Spleen (tissue), 7 donors: Measurements from ENCODE around the gene CLDN1.

Source experiments
- POLR2A ChIP-seq, 3 donors: fragments of 450-650 bp; IDR thresholded peaks; one replicate each; pipeline ENCODE4 v1.5.1; 2017; ENCODE audit warnings: antibody characterized with exemption in 3 of 3, mild to moderate bottlenecking in 1 of 3
- TF ChIP-seq, protein P1 (sequence below), 11 experiments: fragments of 200-600 bp in 7 of 11; fragments of 450-650 bp in 4 of 11; sonication (generic) in 4 of 11; IDR thresholded peaks in 8 of 11; conservative IDR thresholded peaks in 3 of 11; 1 replicate in 7 of 11; 2 replicates in 4 of 11; pipeline versions ENCODE4 v1.4.0 to v1.8.0; 2016 to 2021; ENCODE audit warnings: antibody characterized with exemption in 11 of 11, inconsistent platforms in 4 of 11, mild to moderate bottlenecking in 1 of 11
- donor health status: DM: no; HTN: no; CAD: no; lungs with moderate emphysema.
- donor health status: DM: no; HTN: no; CAD: no.
- donor health status: DM: no; HTN: no; CAD: no.

DNA sequence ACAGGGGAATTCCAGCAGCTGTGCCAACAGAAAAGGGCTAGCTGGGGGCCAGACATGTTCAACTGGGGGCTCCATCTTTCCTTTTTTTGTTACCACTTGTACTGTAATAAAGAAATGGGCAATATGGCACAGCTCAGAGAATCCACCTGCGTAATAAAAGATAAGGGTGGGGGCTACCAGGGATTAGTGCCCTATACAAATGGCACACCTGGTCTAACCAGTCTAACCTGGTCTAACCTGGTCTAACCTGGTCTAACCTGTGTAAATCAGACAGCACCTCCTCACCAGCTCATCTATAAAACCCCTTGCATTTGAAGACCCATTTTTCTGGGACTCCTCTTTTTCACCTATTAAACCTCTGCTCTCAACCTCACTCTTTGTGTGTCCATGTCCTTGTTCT lies 39.5 kb upstream of the CLDN1 start:
- TF ChIP-seq, protein P1, sequence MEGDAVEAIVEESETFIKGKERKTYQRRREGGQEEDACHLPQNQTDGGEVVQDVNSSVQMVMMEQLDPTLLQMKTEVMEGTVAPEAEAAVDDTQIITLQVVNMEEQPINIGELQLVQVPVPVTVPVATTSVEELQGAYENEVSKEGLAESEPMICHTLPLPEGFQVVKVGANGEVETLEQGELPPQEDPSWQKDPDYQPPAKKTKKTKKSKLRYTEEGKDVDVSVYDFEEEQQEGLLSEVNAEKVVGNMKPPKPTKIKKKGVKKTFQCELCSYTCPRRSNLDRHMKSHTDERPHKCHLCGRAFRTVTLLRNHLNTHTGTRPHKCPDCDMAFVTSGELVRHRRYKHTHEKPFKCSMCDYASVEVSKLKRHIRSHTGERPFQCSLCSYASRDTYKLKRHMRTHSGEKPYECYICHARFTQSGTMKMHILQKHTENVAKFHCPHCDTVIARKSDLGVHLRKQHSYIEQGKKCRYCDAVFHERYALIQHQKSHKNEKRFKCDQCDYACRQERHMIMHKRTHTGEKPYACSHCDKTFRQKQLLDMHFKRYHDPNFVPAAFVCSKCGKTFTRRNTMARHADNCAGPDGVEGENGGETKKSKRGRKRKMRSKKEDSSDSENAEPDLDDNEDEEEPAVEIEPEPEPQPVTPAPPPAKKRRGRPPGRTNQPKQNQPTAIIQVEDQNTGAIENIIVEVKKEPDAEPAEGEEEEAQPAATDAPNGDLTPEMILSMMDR (IDR thresholded peaks at IDR 0.05 in 8 of 11, conservative IDR thresholded peaks at IDR 0.05 in 3 of 11) = no peak
- TF ChIP-seq POLR2A (IDR thresholded peaks at IDR 0.05) = no peak
